Sigmoid colon (tissue), 4 donors: ENCODE data around the gene APEX1.

Source experiments
- POLR2A ChIP-seq, 2 donors: fragments of 450-650 bp; IDR thresholded peaks; one replicate each; pipeline ENCODE4 v1.6.1; 2016; ENCODE audit warnings: antibody characterized with exemption in 2 of 2, mild to moderate bottlenecking in 2 of 2, moderate library complexity in 2 of 2
- POLR2AphosphoS5 ChIP-seq, 4 donors: sonication (generic); formaldehyde crosslinking; IDR thresholded peaks; one replicate each; pipeline ENCODE4 v1.6.1; 2017; ENCODE audit warnings: antibody characterized with exemption in 4 of 4
- TF ChIP-seq, protein P1 (sequence below), 4 experiments: fragments of 450-650 bp in 3 of 4; fragments of 200-600 bp in 1 of 4; IDR thresholded peaks; one replicate each; pipeline ENCODE4 v1.5.1; 2016 to 2019; ENCODE audit warnings: antibody characterized with exemption in 4 of 4, mild to moderate bottlenecking in 3 of 4, moderate library complexity in 2 of 4

DNA sequence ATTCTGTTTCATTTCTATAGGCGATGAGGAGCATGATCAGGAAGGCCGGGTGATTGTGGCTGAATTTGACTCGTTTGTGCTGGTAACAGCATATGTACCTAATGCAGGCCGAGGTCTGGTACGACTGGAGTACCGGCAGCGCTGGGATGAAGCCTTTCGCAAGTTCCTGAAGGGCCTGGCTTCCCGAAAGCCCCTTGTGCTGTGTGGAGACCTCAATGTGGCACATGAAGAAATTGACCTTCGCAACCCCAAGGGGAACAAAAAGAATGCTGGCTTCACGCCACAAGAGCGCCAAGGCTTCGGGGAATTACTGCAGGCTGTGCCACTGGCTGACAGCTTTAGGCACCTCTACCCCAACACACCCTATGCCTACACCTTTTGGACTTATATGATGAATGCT lies 1.9 kb downstream of the APEX1 start:
- TF ChIP-seq, protein P1, sequence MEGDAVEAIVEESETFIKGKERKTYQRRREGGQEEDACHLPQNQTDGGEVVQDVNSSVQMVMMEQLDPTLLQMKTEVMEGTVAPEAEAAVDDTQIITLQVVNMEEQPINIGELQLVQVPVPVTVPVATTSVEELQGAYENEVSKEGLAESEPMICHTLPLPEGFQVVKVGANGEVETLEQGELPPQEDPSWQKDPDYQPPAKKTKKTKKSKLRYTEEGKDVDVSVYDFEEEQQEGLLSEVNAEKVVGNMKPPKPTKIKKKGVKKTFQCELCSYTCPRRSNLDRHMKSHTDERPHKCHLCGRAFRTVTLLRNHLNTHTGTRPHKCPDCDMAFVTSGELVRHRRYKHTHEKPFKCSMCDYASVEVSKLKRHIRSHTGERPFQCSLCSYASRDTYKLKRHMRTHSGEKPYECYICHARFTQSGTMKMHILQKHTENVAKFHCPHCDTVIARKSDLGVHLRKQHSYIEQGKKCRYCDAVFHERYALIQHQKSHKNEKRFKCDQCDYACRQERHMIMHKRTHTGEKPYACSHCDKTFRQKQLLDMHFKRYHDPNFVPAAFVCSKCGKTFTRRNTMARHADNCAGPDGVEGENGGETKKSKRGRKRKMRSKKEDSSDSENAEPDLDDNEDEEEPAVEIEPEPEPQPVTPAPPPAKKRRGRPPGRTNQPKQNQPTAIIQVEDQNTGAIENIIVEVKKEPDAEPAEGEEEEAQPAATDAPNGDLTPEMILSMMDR (IDR thresholded peaks at IDR 0.05): no peak
- no peak for TF ChIP-seq POLR2A (IDR thresholded peaks at IDR 0.05)
- no peak for TF ChIP-seq POLR2AphosphoS5 (IDR thresholded peaks at IDR 0.05)
